GM12891 (cell line): ENCODE results near the gene AHCYL2.
"Not testable (repeated sequence)": the region's sequence is repeated elsewhere in the genome, so short reads cannot be mapped to it uniquely, and the experiment has no call there.

Source experiments
- POU2F2 ChIP-seq: IDR thresholded peaks from 2 replicates; pipeline ENCODE4 v1.6.1; 2011; ENCODE audit warnings: low read depth, mild to moderate bottlenecking, control low read depth, low read length, moderate library complexity
- TAF1 ChIP-seq: IDR thresholded peaks from 2 replicates; pipeline ENCODE4 v1.6.1; 2011; ENCODE audit warnings: low read depth, low read length, control low read depth

DNA sequence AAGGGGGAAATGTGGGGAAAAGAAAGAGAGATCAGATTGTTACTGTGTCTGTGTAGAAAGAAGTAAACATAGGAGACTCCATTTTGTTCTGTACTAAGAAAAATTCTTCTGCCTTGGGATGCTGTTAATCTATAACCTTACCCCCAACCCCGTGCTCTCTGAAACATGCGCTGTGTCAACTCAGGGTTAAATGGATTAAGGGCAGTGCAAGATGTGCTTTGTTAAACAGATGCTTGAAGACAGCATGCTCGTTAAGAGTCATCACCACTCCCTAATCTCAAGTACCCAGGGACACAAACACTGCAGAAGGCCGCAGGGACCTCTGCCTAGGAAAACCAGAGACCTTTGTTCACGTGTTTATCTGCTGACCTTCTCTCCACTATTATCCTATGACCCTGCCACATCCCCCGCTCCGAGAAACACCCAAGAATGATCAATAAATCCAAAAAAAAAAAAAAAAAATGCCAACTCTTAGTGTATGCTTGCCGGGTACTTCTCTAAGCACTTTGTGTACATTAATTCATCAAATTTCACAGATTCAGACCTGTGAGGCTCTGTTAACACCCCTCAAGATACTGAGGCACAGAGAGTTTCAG lies 7.9 kb upstream of the AHCYL2 start:
- not testable (repeated sequence) for TF ChIP-seq POU2F2, TAF1
